Thoracic aorta (tissue), 2 donors: ENCODE measurements around the gene LRP2. TPM values are rescaled to one million over a fixed set of nuclear protein-coding genes. Genes with fewer than 3 reads are reported as not detected.

Experiments used
- ATAC-seq: fragments of 150-250 bp; one replicate; pipeline ENCODE4 v1.8.0; 2017; ENCODE audit warnings: low read depth; ENCODE audit not compliant: insufficient number of reproducible peaks, low FRiP score
- DNase-seq: peaks from one replicate; pipeline ENCODE4 v3.0.0-alpha.2; 2020; ENCODE audit warnings: low spot score
- H3K27ac ChIP-seq, 2 donors: fragments of 200-600 bp; sonication (generic); 1 replicate in 1 of 2; 2 replicates in 1 of 2; pipeline ENCODE4 v1.5.1; 2016; ENCODE audit warnings: mild to moderate bottlenecking in 2 of 2, moderate library complexity in 2 of 2
- H3K27me3 ChIP-seq: fragments of 200-600 bp; sonication (generic); replicated peaks from 2 replicates; pipeline ENCODE4 v1.6.0; 2016; ENCODE audit warnings: mild to moderate bottlenecking; ENCODE audit not compliant: insufficient read depth
- H3K36me3 ChIP-seq: fragments of 200-600 bp; sonication (generic); one replicate; pipeline ENCODE4 v1.5.1; 2016
- H3K4me1 ChIP-seq, 2 donors: fragments of 200-600 bp; sonication (generic); 1 replicate in 1 of 2; 2 replicates in 1 of 2; pipeline versions ENCODE4 v1.5.1 to v1.6.0; 2016; ENCODE audit warnings: low read depth in 2 of 2, mild to moderate bottlenecking in 1 of 2; ENCODE audit not compliant: control insufficient read depth in 1 of 2
- H3K4me3 ChIP-seq: fragments of 200-600 bp; sonication (generic); 2 replicates; pipeline ENCODE4 v1.5.1; 2016; ENCODE audit warnings: mild to moderate bottlenecking
- H3K9me3 ChIP-seq: fragments of 200-600 bp; sonication (generic); 2 replicates; pipeline ENCODE4 v1.5.1; 2016
- total RNA-seq, 2 donors: library from RNA; depleted of rRNA; stranded (reverse); fragments of >200 nt; gene quantifications; one replicate each; pipeline versions ENCODE4 v1.1.0 to v1.2.3, GENCODE V29; 2016
- TF ChIP-seq, protein P1 (sequence below): fragments of 200-600 bp; sonication (generic); IDR thresholded peaks from one replicate; pipeline ENCODE4 v1.5.1; 2019; ENCODE audit warnings: antibody characterized with exemption

The LRP2 gene
- total RNA-seq, 2 donors from 2014 or later, result 0.07 to 0.14 TPM

DNA sequence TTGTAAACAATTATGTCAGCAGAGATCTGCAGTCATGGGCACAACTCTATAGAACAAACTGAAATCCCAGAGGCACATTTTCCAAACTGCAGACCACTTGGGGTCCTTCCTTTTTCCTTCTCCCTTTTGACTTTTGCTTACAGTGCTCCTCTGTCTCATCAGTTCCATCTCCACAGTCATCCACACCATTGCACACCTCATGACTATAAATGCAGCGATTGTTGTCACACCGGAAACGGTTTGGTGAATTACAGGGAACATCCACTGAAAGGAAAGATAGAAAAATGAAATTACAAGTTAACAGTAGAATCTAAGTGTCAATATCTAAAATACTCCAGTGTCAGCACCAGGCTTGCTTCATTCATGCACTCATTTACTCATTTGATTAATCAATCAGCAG lies 196.5 kb downstream of the LRP2 start:
- TF ChIP-seq, protein P1, sequence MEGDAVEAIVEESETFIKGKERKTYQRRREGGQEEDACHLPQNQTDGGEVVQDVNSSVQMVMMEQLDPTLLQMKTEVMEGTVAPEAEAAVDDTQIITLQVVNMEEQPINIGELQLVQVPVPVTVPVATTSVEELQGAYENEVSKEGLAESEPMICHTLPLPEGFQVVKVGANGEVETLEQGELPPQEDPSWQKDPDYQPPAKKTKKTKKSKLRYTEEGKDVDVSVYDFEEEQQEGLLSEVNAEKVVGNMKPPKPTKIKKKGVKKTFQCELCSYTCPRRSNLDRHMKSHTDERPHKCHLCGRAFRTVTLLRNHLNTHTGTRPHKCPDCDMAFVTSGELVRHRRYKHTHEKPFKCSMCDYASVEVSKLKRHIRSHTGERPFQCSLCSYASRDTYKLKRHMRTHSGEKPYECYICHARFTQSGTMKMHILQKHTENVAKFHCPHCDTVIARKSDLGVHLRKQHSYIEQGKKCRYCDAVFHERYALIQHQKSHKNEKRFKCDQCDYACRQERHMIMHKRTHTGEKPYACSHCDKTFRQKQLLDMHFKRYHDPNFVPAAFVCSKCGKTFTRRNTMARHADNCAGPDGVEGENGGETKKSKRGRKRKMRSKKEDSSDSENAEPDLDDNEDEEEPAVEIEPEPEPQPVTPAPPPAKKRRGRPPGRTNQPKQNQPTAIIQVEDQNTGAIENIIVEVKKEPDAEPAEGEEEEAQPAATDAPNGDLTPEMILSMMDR, result no peak
- H3K36me3 ChIP-seq, result no peaks in the 10 kb centered on the region
- no peak overlapping the region for H3K27ac ChIP-seq
- DNase-seq (no peak), ATAC-seq (no peak)
- H3K27me3 ChIP-seq, result no peaks in the 10 kb centered on the region
- H3K9me3 ChIP-seq, result no peaks in the 10 kb centered on the region
- H3K4me3 ChIP-seq, result no peak overlapping the region
- no peaks in the 10 kb centered on the region for H3K4me1 ChIP-seq

- TF ChIP-seq, protein P1, result no peak
- H3K9me3 ChIP-seq, result no peaks in the 10 kb centered on the region
Observed at GRCh38 chr2:169164311-169164710, 198.0 kb downstream of the LRP2 start.

DNA sequence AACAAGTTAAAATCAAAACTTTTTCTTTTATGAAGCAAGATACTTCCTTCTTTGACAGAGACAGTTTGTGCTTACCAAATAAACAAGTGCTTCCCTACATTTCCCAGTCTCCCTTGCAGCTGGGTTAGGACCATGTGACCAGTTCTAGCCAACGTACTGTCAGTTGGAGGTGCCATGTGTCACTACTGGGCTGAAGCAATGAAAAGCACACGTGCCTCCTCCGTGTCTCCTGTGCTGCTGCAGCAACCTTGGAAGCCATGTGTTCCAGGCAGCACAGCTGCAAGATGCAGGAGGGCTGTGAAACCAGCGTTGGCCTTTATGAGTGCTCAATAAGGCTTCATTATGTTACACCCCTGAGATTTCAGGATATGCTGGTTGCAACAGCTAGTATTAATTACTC lies 199.7 kb downstream of the LRP2 start:
- Histone ChIP-seq H3K4me1 (no peaks in the 10 kb centered on the region), H3K27me3 (no peaks in the 10 kb centered on the region), H3K9me3 (no peaks in the 10 kb centered on the region), H3K4me3 (no peak overlapping the region), H3K36me3 (no peaks in the 10 kb centered on the region), H3K27ac (no peak overlapping the region)
- TF ChIP-seq, protein P1, result no peak
- ATAC-seq (no peak), DNase-seq (no peak)

More at GRCh38 chr2:169164311-169164710, 198.0 kb downstream of the LRP2 start:
- Histone ChIP-seq H3K27me3 (no peaks in the 10 kb centered on the region), H3K4me3 (no peak overlapping the region), H3K36me3 (no peaks in the 10 kb centered on the region), H3K27ac (no peak overlapping the region), H3K4me1 (no peaks in the 10 kb centered on the region)
- ATAC-seq (no peak), DNase-seq (no peak)

DNA sequence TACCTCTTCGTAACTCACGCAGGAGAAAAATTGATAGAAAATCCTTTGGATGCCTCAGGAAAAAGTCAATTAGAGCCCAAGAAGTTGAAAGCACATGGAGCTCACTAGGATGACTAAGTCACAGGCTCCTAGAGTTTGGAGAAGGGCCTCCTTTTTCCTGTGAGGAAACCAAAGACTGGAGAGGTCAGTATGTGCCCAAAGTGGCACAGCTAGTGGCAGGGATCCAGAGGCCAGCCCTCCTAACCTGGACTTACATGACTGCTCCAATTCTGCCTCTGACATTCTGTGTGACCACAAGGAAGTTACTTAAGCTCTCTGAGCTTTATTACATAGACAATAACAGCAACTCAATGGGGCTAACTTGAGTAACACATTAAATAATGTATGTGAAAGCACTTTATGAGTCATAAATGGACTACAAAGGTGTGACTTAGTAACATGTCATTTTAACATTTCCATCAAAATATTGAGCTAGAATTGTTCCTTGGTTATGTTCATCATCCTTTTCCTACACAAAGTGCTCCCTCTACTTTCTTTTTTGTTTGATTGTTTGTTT lies 201.3 kb downstream of the LRP2 start:
- TF ChIP-seq, protein P1, result no peak

GRCh38 chr2:169159686-169160085 lies 202.6 kb downstream of the LRP2 start:
- no peaks in the 10 kb centered on the region for H3K27me3 ChIP-seq
- ATAC-seq (no peak), DNase-seq (no peak)
- TF ChIP-seq, protein P1, result no peak
- H3K36me3 ChIP-seq, result no peaks in the 10 kb centered on the region
- H3K4me1 ChIP-seq, result no peaks in the 10 kb centered on the region
- H3K27ac ChIP-seq, result no peak overlapping the region
- no peaks in the 10 kb centered on the region for H3K9me3 ChIP-seq
- no peak overlapping the region for H3K4me3 ChIP-seq

More for the DNA sequence above, 201.3 kb downstream of the LRP2 start:
- Histone ChIP-seq H3K9me3 (no peaks in the 10 kb centered on the region), H3K27me3 (no peaks in the 10 kb centered on the region), H3K4me3 (no peak overlapping the region), H3K36me3 (no peaks in the 10 kb centered on the region), H3K4me1 (no peaks in the 10 kb centered on the region), H3K27ac (no peak overlapping the region)
- ATAC-seq (no peak), DNase-seq (no peak)
